ENCODE measurements around the gene ZBTB12. TPM values are rescaled to one million over a fixed set of nuclear protein-coding genes. Genes with fewer than 3 reads are reported as not detected.
"Not testable (repeated sequence)": the region's sequence is repeated elsewhere in the genome, so short reads cannot be mapped to it uniquely, and the experiment has no call there.

ZBTB12 gene
- total RNA-seq, 3 donors from 2014 or later = 2.3 to 6.2 (median 3.4) TPM

GRCh38 chr6:31858707-31859106 lies 43.2 kb downstream of the ZBTB12 start:
- Histone ChIP-seq H3K9me3 (no peaks in the 10 kb centered on the region), H3K4me1 (ENCODE audit: low read depth) (peaks cover 4% of the 10 kb centered on the region), H3K4me3 (no peak overlapping the region), H3K36me3 (ENCODE audit: low read depth) (no peaks in the 10 kb centered on the region)
- DNase-seq = no peak
- ATAC-seq = no peak
- no peak for TF ChIP-seq CTCF (IDR thresholded peaks at IDR 0.05)
- intact Hi-C loops (cut with DNase I, micrococcal nuclease) = no loop called here

GRCh38 chr6:31857774-31858173 lies 44.1 kb downstream of the ZBTB12 start:
- intact Hi-C loops (cut with DNase I, micrococcal nuclease); H3K4me1 ChIP-seq (ENCODE audit: low read depth): not testable (repeated sequence)

GRCh38 chr6:31851980-31852718 lies 49.7 kb downstream of the ZBTB12 start:
- H3K36me3 ChIP-seq (ENCODE audit: low read depth); H3K4me1 ChIP-seq (ENCODE audit: low read depth); ATAC-seq; H3K4me3 ChIP-seq; H3K9me3 ChIP-seq; DNase-seq; intact Hi-C loops (cut with DNase I, micrococcal nuclease): not testable (repeated sequence)

More at GRCh38 chr6:31857774-31858173, 44.1 kb downstream of the ZBTB12 start:
- not testable (repeated sequence) for H3K9me3 ChIP-seq; H3K4me3 ChIP-seq; DNase-seq; H3K36me3 ChIP-seq (ENCODE audit: low read depth); ATAC-seq

GRCh38 chr6:31851485-31851832 lies 50.4 kb downstream of the ZBTB12 start:
- no peak for TF ChIP-seq CTCF (IDR thresholded peaks at IDR 0.05)
- DNase-seq (no peak), ATAC-seq (peak; percentile 19)

GRCh38 chr6:31850765-31851484 lies 51.0 kb downstream of the ZBTB12 start:
- intact Hi-C loops (cut with DNase I, micrococcal nuclease) = no loop called here
- no peak for ATAC-seq

More at GRCh38 chr6:31851485-31851832, 50.4 kb downstream of the ZBTB12 start:
- intact Hi-C loops (cut with DNase I, micrococcal nuclease) = no loop called here
- H3K4me1 ChIP-seq (ENCODE audit: low read depth) = no peaks in the 10 kb centered on the region
- no peaks in the 10 kb centered on the region for H3K36me3 ChIP-seq (ENCODE audit: low read depth)
- H3K4me3 ChIP-seq = no peak overlapping the region
- no peaks in the 10 kb centered on the region for H3K9me3 ChIP-seq

More at GRCh38 chr6:31850765-31851484, 51.0 kb downstream of the ZBTB12 start:
- no peak for DNase-seq
- Histone ChIP-seq H3K36me3 (ENCODE audit: low read depth) (no peaks in the 10 kb centered on the region), H3K9me3 (no peaks in the 10 kb centered on the region), H3K4me1 (ENCODE audit: low read depth) (no peaks in the 10 kb centered on the region), H3K4me3 (no peak overlapping the region)
- TF ChIP-seq CTCF (IDR thresholded peaks at IDR 0.05) = no peak

Other genes with a start within 250 kb of the ZBTB12 start
- gene BAG6, start 249.4 kb downstream of the ZBTB12 start, total RNA-seq = 100 to 1,000 TPM; 282 to 298 (median 293) TPM
- 1 to 10 TPM; 2.2 to 2.7 (median 2.4) TPM for gene APOM, start 246.2 kb downstream of the ZBTB12 start, total RNA-seq
- gene C6orf47, start 241.3 kb downstream of the ZBTB12 start, total RNA-seq = 10 to 100 TPM; 28.5 to 33.0 (median 32.3) TPM
- 10 to 100 TPM; 13.4 to 17.7 (median 17.4) TPM for gene GPANK1, start 237.1 kb downstream of the ZBTB12 start, total RNA-seq
- 100 to 1,000 TPM; 125 to 147 (median 134) TPM for gene CSNK2B, start 236.0 kb downstream of the ZBTB12 start, total RNA-seq
- gene LY6G5B, start 232.1 kb downstream of the ZBTB12 start, total RNA-seq = 10 to 100 TPM; 13.1 to 17.2 (median 15.5) TPM
- gene LY6G5C, start 221.0 kb downstream of the ZBTB12 start, total RNA-seq = 1 to 10 TPM; 1.7 to 4.2 (median 2.1) TPM
- gene ABHD16A, start 198.8 kb downstream of the ZBTB12 start, total RNA-seq = 10 to 100 TPM; 55.3 to 69.4 (median 68.4) TPM
- gene LY6G6F, start 195.2 kb downstream of the ZBTB12 start, total RNA-seq = not detected
- 1 to 10 TPM in 1 of 3 donors, under 1 TPM in 1, not detected in 1; 0.90 to 6.1 TPM for gene LY6G6D, start 186.7 kb downstream of the ZBTB12 start, total RNA-seq
- gene LY6G6C, start 180.3 kb downstream of the ZBTB12 start, total RNA-seq = under 1 TPM in 1 of 3 donors, not detected in 2; 0.32 TPM
- 1 to 10 TPM in 1 of 3 donors, under 1 TPM in 2; 0.48 to 1.4 (median 0.57) TPM for gene MPIG6B, start 178.7 kb downstream of the ZBTB12 start, total RNA-seq
- 100 to 1,000 TPM in 1 of 3 donors, 10 to 100 TPM in 2; 56.1 to 152 (median 99.5) TPM for gene DDAH2, start 172.8 kb downstream of the ZBTB12 start, total RNA-seq
- gene CLIC1, start 165.6 kb downstream of the ZBTB12 start, total RNA-seq = 100 to 1,000 TPM; 269 to 555 (median 441) TPM
- 10 to 100 TPM; 14.1 to 29.9 (median 29.7) TPM for gene MSH5, start 162.1 kb downstream of the ZBTB12 start, total RNA-seq
- gene SAPCD1, start 139.4 kb downstream of the ZBTB12 start, total RNA-seq = 1 to 10 TPM; 2.5 to 9.6 (median 4.3) TPM
- 1 to 10 TPM; 5.9 to 8.2 (median 6.9) TPM for gene VWA7, start 124.8 kb downstream of the ZBTB12 start, total RNA-seq
- gene VARS1, start 106.3 kb downstream of the ZBTB12 start, total RNA-seq = 10 to 100 TPM; 41.7 to 65.8 (median 45.0) TPM
- gene LSM2, start 95.1 kb downstream of the ZBTB12 start, total RNA-seq = 10 to 100 TPM; 21.7 to 35.5 (median 33.8) TPM
- 1 to 10 TPM; 1.2 to 3.4 (median 1.3) TPM for gene HSPA1L, start 86.8 kb downstream of the ZBTB12 start, total RNA-seq
- 100 to 1,000 TPM in 2 of 3 donors, 10 to 100 TPM in 1; 73.6 to 274 (median 107) TPM for gene HSPA1A, start 86.5 kb downstream of the ZBTB12 start, total RNA-seq
- gene HSPA1B, start 74.3 kb downstream of the ZBTB12 start, total RNA-seq = 100 to 1,000 TPM; 172 to 254 (median 200) TPM
- gene NEU1, start 39.3 kb downstream of the ZBTB12 start, total RNA-seq = 10 to 100 TPM; 44.0 to 65.7 (median 45.0) TPM
- 100 to 1,000 TPM; 332 to 795 (median 740) TPM for gene SLC44A4, start 23.1 kb downstream of the ZBTB12 start, total RNA-seq
- gene EHMT2, start 4.4 kb downstream of the ZBTB12 start, total RNA-seq = 10 to 100 TPM; 29.6 to 50.1 (median 36.4) TPM
- gene C2, start 25.6 kb upstream of the ZBTB12 start, total RNA-seq = 10 to 100 TPM in 2 of 3 donors, 1 to 10 TPM in 1; 5.5 to 33.7 (median 17.9) TPM
- 100 to 1,000 TPM in 1 of 3 donors, 10 to 100 TPM in 2; 34.5 to 178 (median 40.4) TPM for gene CFB, start 44.0 kb upstream of the ZBTB12 start, total RNA-seq
- gene NELFE, start 56.9 kb upstream of the ZBTB12 start, total RNA-seq = 10 to 100 TPM; 44.9 to 52.4 (median 51.8) TPM
- gene SKIC2, start 57.1 kb upstream of the ZBTB12 start, total RNA-seq = 10 to 100 TPM; 58.6 to 87.2 (median 81.2) TPM
- gene DXO, start 70.1 kb upstream of the ZBTB12 start, total RNA-seq = 10 to 100 TPM; 12.4 to 18.1 (median 15.8) TPM
- 100 to 1,000 TPM in 1 of 3 donors, 10 to 100 TPM in 2; 10.2 to 203 (median 56.0) TPM for gene C4A, start 80.0 kb upstream of the ZBTB12 start, total RNA-seq
- 100 to 1,000 TPM in 1 of 3 donors, 10 to 100 TPM in 1, 1 to 10 TPM in 1; 9.2 to 175 (median 51.0) TPM for gene C4B, start 112.7 kb upstream of the ZBTB12 start, total RNA-seq
- gene CYP21A2, start 136.3 kb upstream of the ZBTB12 start, total RNA-seq = 1 to 10 TPM in 1 of 3 donors, under 1 TPM in 2; 0.93 to 2.1 (median 0.94) TPM
- 10 to 100 TPM; 20.1 to 87.0 (median 36.9) TPM for gene TNXB, start 207.3 kb upstream of the ZBTB12 start, total RNA-seq
- 100 to 1,000 TPM in 1 of 3 donors, 10 to 100 TPM in 2; 79.9 to 121 (median 97.4) TPM for gene ATF6B, start 226.2 kb upstream of the ZBTB12 start, total RNA-seq
- gene FKBPL, start 228.2 kb upstream of the ZBTB12 start, total RNA-seq = 1 to 10 TPM; 5.0 to 6.8 (median 5.3) TPM
- gene PRRT1, start 249.9 kb upstream of the ZBTB12 start, total RNA-seq = 1 to 10 TPM in 2 of 3 donors, under 1 TPM in 1; 0.96 to 6.6 (median 2.0) TPM

Measured in mucosa of descending colon (tissue), 3 donors.